GM03348 (cell line): ENCODE data around the gene ALOX15.
"Not testable (repeated sequence)": the region's sequence is repeated elsewhere in the genome, so short reads cannot be mapped to it uniquely, and the experiment has no call there.

Experiments used
- DNase-seq: peaks from one replicate; pipeline ENCODE4 v3.0.0; 2012; ENCODE audit warnings: low spot score

The ALOX15 gene

GRCh38 chr17:4648741-4649140 is 7.3 kb upstream of the ALOX15 start:
- DNase-seq = no peak

GRCh38 chr17:4645642-4646041 is 4.2 kb upstream of the ALOX15 start:
- no peak for DNase-seq

GRCh38 chr17:4643676-4644075 is 2.2 kb upstream of the ALOX15 start:
- no peak for DNase-seq

- DNase-seq = no peak
Observed at GRCh38 chr17:4642286-4642685, 808 bp upstream of the ALOX15 start.

- DNase-seq = not testable (repeated sequence)
Observed at GRCh38 chr17:4640569-4641188, 799 bp downstream of the ALOX15 start.

GRCh38 chr17:4639301-4640059 is 2.0 kb downstream of the ALOX15 start:
- DNase-seq = not testable (repeated sequence)

- DNase-seq = not testable (repeated sequence)
Observed at GRCh38 chr17:4638766-4639165, 2.7 kb downstream of the ALOX15 start.

GRCh38 chr17:4636474-4637100 is 4.9 kb downstream of the ALOX15 start:
- no peak for DNase-seq

GRCh38 chr17:4635823-4636375 is 5.6 kb downstream of the ALOX15 start:
- no peak for DNase-seq

GRCh38 chr17:4634976-4635375 is 6.5 kb downstream of the ALOX15 start:
- DNase-seq = no peak

GRCh38 chr17:4633643-4634042 is 7.8 kb downstream of the ALOX15 start:
- DNase-seq = no peak

GRCh38 chr17:4632581-4632920 is 8.9 kb downstream of the ALOX15 start:
- DNase-seq = no peak

GRCh38 chr17:4631836-4632580 is 9.5 kb downstream of the ALOX15 start:
- no peak for DNase-seq

- no peak for DNase-seq
Observed at GRCh38 chr17:4631431-4631830, 10.0 kb downstream of the ALOX15 start.

GRCh38 chr17:4626734-4627256 is 14.7 kb downstream of the ALOX15 start:
- DNase-seq = no peak

GRCh38 chr17:4625181-4625617 is 16.3 kb downstream of the ALOX15 start:
- DNase-seq = no peak

GRCh38 chr17:4624451-4624911 is 17.0 kb downstream of the ALOX15 start:
- DNase-seq = not testable (repeated sequence)

- peak; percentile 38 for DNase-seq
Observed at GRCh38 chr17:4623249-4623648, 18.2 kb downstream of the ALOX15 start.

- no peak for DNase-seq
Observed at GRCh38 chr17:4622375-4622774, 19.1 kb downstream of the ALOX15 start.

- DNase-seq = no peak
Observed at GRCh38 chr17:4620531-4621101, 20.9 kb downstream of the ALOX15 start.

GRCh38 chr17:4617590-4618351 is 23.7 kb downstream of the ALOX15 start:
- no peak for DNase-seq
